Hepatocyte (in vitro differentiated cells): ENCODE results near the gene MYCBPAP.

Source experiments
- EZH2 ChIP-seq: fragments of 200-600 bp; sonication (generic); IDR thresholded peaks from 2 replicates; pipeline ENCODE4 v1.6.1; 2016; ENCODE audit warnings: antibody characterized with exemption, mild to moderate bottlenecking, borderline replicate concordance
- TF ChIP-seq, protein P1 (sequence below): fragments of 200-600 bp; sonication (generic); IDR thresholded peaks from 2 replicates; pipeline ENCODE4 v1.5.1; 2016; ENCODE audit warnings: antibody characterized with exemption, mild to moderate bottlenecking; ENCODE audit not compliant: poor library complexity

GRCh38 chr17:50477976-50478375 lies 30.3 kb upstream of the MYCBPAP start:
- TF ChIP-seq, protein P1, sequence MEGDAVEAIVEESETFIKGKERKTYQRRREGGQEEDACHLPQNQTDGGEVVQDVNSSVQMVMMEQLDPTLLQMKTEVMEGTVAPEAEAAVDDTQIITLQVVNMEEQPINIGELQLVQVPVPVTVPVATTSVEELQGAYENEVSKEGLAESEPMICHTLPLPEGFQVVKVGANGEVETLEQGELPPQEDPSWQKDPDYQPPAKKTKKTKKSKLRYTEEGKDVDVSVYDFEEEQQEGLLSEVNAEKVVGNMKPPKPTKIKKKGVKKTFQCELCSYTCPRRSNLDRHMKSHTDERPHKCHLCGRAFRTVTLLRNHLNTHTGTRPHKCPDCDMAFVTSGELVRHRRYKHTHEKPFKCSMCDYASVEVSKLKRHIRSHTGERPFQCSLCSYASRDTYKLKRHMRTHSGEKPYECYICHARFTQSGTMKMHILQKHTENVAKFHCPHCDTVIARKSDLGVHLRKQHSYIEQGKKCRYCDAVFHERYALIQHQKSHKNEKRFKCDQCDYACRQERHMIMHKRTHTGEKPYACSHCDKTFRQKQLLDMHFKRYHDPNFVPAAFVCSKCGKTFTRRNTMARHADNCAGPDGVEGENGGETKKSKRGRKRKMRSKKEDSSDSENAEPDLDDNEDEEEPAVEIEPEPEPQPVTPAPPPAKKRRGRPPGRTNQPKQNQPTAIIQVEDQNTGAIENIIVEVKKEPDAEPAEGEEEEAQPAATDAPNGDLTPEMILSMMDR = no peak
- no peak for TF ChIP-seq EZH2
